HT-29 (cell line): Measurements from ENCODE around the gene ISYNA1. TPM values are rescaled to one million over a fixed set of nuclear protein-coding genes. Genes with fewer than 3 reads are reported as not detected.

Experiments
- DNase-seq: peaks from one replicate; pipeline ENCODE4 v3.0.0-alpha.2; 2015; ENCODE audit warnings: low spot score
- total RNA-seq: library from RNA; depleted of rRNA; stranded (reverse); fragments of >200 nt; shearing (Covaris generic); gene quantifications from 2 replicates; pipeline ENCODE4 v1.2.3, GENCODE V29; 2014

The ISYNA1 gene
- total RNA-seq, 1 experiment from 2014 or later, result 14.9 TPM

- DNase-seq, result no peak
These were observed 30.0 kb upstream of the ISYNA1 start for GRCh38 chr19:18467978-18468377.

DNA sequence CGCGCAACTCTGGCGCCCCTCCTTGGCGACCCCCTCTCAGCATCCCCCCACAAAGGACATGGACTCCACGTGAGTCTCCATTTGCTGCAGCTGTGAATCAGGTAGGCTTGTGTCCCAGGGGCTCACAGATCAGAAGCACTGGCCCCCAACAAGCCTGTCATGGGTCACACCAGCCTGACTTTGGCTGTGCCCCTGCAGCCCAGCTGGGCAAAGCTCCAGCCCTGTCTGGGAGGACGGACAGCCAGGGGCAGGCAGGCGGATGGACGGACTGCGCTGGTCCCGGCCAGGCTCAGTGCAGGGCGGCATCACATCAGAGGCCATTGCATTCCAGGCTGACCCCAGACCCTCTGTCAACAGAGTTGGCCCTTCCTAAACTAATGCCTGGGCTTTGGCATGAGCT, 28.4 kb upstream of the ISYNA1 start:
- no peak for DNase-seq

DNA sequence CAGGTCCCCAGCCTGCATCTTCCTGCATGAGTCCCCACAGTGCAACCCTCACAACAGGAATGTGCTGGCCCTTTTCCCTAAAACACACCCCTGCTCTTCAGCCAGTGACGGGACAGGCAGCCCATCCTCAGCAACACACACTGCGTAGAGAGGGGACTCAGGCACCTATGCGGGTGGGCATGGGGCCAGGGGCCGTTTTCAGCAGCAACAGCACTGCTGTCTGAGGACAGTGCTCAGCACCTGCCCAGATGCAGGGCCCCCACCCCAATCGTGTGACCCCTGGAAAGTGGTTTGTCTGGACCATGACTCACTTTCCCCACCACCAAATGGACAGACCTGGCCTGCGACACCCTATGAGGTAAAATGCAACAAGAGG, 28.0 kb upstream of the ISYNA1 start:
- DNase-seq, result no peak

GRCh38 chr19:18465214-18465963, 27.5 kb upstream of the ISYNA1 start:
- no peak for DNase-seq

DNA sequence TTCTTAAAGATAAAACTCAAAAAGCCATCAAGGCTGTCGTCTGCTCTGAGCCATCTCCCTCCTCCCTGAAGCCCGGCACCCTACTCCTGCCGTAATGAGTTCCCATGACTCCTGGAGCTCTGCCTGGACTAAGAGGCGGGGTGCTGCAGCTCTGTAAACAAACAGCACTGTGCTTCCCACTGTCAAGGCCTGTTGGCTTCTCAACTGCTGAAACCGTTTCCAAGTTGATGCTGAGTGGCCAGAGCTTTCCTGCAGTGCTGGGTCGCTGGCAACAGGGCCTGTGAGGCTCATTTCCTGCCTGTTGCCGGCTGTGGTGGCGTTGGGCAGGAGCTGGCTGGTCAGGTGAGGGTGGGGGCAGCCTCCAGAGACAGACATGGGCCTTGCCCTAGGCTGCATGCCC, 26.7 kb upstream of the ISYNA1 start:
- DNase-seq, result peak; percentile 28

- no peak for DNase-seq
These were observed 23.5 kb upstream of the ISYNA1 start for GRCh38 chr19:18461471-18461870.

DNA sequence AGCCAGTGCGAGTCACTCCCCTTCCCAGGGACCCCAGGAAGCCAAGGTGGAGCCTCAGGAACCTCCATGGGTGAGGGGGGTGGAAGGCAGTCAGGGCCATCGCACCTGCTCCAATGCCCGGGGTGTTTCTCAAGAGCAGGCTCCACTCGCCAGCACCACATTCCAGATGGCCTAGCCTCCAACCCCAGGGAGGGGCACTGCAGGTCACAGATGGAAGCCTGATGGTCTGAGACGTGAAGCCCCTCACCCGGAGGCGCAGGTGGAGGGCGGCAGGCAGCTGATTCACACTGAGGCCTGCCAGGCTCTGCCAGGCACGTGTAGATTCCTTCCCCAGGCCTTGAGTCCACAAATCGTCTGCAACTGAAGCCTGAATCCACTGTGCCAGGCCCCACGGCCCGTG, 23.0 kb upstream of the ISYNA1 start:
- no peak for DNase-seq

- no peak for DNase-seq
These were observed 19.8 kb upstream of the ISYNA1 start for GRCh38 chr19:18457483-18458331.

DNA sequence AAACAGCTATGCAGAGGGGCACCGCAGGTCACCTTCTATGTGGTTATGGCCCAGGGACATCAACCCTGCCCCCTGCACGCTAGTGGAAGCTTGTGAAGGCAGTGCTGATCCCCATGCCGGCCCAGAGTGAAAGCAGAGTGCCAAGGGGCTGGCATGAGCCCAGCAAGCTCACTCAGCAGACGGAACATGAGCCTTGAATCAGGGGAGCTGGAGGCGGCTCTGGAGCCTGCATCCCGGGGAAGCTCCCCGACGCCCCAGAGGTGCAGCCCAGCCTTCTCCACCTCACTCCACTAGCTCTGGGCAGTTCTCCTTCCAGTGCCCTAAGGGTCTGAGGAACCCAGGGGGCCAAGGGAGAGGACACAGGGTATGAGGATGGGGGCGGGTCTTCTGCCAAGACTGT, 19.0 kb upstream of the ISYNA1 start:
- no peak for DNase-seq

- DNase-seq, result no peak
These were observed 18.3 kb upstream of the ISYNA1 start for GRCh38 chr19:18456279-18456678.

- no peak for DNase-seq
These were observed 15.5 kb upstream of the ISYNA1 start for GRCh38 chr19:18453269-18454024.

DNA sequence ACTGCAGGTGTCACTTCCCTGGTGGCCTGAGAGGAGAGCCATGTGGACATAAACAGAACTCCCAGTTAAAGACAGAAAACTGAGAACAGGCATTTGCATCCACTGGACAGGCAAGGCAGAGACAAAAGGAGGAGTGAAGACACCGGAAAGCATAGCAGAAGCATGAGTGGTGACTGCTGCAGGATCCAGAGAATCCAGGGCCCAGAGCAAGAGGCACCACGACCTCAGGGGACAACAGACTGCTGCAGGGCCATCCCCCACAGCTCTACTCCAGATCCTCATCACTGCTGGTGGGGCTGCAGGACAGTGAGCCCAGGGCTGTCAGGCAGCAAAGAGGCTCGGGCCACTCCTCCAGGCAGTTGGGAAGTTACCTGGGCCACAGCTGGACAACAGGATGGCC, 14.5 kb upstream of the ISYNA1 start:
- no peak for DNase-seq

DNA sequence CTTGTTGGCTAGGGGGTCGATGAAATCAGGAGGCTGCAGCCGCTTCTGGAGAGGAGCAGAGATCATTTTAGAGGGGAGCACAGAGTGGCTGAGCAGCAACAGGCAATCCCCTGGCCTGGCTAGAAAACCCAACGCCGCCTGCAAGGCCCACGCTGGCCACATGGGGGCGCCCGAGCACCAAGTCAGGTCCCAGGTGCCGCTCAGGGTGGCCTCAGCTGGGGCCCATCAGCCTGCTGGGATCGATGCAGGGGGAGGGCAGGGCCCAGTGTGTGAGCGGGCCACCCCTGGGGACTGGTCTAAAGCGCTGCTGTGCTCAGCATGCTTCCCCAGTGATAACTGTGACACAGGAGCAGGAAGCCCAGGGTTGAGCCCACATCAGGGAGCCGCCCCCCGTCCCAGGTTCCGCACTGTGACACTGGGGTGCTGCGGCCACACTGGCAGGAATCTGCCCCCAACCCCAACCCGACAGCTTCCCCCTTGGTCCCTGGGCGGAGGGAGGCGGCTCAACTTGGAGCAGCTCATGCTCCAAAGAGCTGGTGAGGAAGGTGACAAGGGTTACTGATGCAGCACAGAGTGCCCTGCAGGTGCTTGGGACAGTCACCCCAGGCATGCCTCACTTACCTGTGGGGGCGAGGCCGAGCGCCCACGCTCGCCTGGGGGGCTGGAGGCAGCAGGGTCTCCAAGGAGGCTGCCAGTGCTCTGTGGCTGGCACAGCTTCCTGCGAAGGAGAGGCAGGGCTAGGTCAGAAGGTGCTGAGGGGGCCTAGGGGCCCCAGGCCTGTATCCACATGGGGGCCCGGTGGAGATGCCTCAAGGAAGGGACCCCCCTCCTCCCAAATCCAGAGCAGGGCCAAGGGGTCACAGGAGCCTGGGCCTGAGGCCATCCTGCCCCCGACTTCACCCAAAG, 13.3 kb upstream of the ISYNA1 start:
- DNase-seq, result peak; percentile 73

DNA sequence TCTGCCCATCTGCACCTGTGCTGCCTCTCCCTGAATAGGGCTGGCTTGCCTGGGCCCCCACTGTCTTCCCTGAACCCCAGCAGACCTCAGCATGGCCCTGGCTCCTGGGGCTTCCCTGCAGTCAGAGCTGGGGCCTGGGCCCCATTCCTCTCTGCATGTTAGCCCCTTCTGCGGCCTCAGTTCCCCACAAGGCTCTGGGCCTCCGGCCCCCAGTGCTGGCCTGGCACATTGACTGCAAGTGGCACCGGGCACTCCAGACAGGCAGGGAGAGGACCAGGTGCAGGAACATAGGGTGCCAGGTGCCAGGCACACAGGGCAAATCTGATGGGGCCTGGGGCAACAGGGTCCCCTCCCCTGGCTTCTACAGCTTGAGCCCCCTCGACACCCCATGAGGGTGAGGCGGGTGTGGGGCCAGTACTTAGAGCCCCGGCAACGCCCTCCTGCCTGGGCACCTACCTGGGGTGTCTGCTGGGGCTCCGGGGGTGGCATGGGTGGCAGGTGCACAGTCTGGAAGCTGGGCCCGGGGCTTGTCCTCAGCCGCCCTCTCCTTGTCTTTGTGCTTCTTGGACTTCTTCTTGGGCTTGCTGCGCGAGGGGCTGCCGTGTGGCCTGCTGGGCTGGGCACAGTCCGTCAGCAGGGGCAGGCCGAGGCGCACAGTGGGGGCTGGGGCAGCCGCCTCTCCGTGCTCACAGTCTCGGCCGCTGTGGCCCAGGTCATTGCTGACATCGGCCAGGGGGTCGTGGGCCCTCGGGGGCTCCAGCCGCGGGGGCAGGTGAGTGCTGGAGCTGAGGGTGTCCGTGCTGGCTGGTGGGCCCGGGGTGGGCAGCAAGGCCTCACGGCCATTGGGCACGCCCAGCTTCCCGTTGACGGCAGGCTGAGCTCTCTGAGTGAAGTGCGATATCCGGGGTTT, 12.3 kb upstream of the ISYNA1 start:
- no peak for DNase-seq

DNA sequence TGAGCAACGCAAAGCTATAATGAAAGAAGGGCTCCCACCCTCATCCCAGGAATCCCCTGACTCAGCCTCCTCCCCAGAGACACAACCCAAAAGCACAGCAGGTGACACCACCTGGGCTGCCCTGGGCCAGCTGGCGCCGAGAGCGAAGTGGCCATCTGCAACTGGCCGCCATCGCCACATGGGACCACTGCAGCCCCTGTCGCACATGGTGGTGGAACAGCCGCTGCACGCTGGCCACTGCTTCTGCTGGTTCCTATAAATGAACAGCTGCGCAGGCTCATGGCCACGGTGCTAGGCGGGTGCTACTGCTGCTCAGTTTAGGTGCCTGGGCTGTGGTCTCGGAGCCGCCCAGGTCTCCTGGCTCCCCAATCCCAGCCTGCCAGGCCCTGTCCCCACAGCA, 11.6 kb upstream of the ISYNA1 start:
- DNase-seq, result no peak

DNA sequence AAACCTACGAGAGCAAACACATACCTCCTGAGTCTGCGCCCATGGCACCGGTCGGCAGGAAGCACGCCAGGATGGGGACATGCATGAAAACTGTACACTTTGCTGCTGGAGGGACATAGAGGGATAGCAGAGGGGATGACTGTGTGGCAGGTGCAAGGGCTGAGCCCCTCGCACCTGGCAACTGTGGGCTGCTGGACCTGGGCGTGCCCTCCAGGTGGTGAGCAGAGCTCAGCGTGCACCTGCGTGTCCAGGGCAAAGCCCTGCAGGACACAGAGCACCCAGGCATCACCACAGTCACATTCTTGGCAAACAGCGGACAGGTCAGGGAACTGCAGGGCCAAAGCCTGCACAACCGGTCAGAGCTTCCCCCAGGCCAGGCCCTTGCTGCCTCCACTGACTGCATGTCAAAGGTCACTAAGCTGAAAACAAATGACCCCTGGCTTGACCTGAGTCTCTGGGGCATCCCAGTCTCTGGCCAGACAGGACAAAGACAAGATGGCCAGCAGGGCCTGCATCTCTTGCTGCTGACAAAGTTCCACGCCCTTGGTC, 9.0 kb upstream of the ISYNA1 start:
- no peak for DNase-seq

GRCh38 chr19:18446145-18446810, 8.3 kb upstream of the ISYNA1 start:
- no peak for DNase-seq

GRCh38 chr19:18445262-18445948, 7.5 kb upstream of the ISYNA1 start:
- no peak for DNase-seq

GRCh38 chr19:18444513-18444912, 6.6 kb upstream of the ISYNA1 start:
- DNase-seq, result no peak
